DOHH2 (cell line): ENCODE results near the gene CDC16.

Experiments
- H3F3A ChIP-seq: fragments of 200-600 bp; sonication (generic), shearing (Covaris generic); 2 replicates; pipeline ENCODE4 v1.6.0; 2016; ENCODE audit warnings: antibody characterized with exemption, mild to moderate bottlenecking; ENCODE audit not compliant: control insufficient read depth, insufficient read depth
- H3K27ac ChIP-seq: fragments of 200-600 bp; sonication (generic); 2 replicates; pipeline ENCODE4 v1.5.1; 2014; ENCODE audit warnings: low read depth, mild to moderate bottlenecking, low read length, moderate library complexity
- H3K27me3 ChIP-seq: fragments of 200-600 bp; sonication (generic); 2 replicates; pipeline ENCODE4 v1.6.1; 2014; ENCODE audit warnings: mild to moderate bottlenecking, low read length, mixed read lengths; ENCODE audit not compliant: control insufficient read depth
- H3K36me3 ChIP-seq: fragments of 200-600 bp; sonication (generic); 2 replicates; pipeline ENCODE4 v1.6.1; 2014; ENCODE audit warnings: mild to moderate bottlenecking, low read length, moderate library complexity, mixed read lengths; ENCODE audit not compliant: control insufficient read depth
- H3K4me1 ChIP-seq: fragments of 200-600 bp; sonication (generic); 2 replicates; pipeline ENCODE4 v1.6.1; 2014; ENCODE audit warnings: mild to moderate bottlenecking, low read length, mixed read lengths; ENCODE audit not compliant: control insufficient read depth
- H3K4me2 ChIP-seq: fragments of 200-600 bp; sonication (generic); 2 replicates; pipeline ENCODE4 v1.6.0; 2014; ENCODE audit warnings: mild to moderate bottlenecking, low read length, moderate library complexity
- H3K4me3 ChIP-seq: fragments of 200-600 bp; sonication (generic); 2 replicates; pipeline ENCODE4 v1.5.1; 2014; ENCODE audit warnings: mild to moderate bottlenecking, low read length, mixed read lengths
- H3K79me2 ChIP-seq: fragments of 200-600 bp; sonication (generic); 2 replicates; pipeline ENCODE4 v1.6.1; 2014; ENCODE audit warnings: mild to moderate bottlenecking, low read length, mixed read lengths; ENCODE audit not compliant: control insufficient read depth
- H3K9me2 ChIP-seq: fragments of 200-600 bp; sonication (generic); replicated peaks from 2 replicates; pipeline ENCODE4 v1.6.1; 2014; ENCODE audit warnings: mild to moderate bottlenecking, low read length, mixed read lengths; ENCODE audit not compliant: control insufficient read depth
- H3K9me3 ChIP-seq: fragments of 200-600 bp; sonication (generic); 2 replicates; pipeline ENCODE4 v1.6.1; 2014; ENCODE audit warnings: antibody characterized with exemption, low read length, mixed read lengths; ENCODE audit not compliant: control insufficient read depth, insufficient read depth
- H4K20me1 ChIP-seq: fragments of 200-600 bp; sonication (generic); 2 replicates; pipeline ENCODE4 v1.6.0; 2014; ENCODE audit warnings: low read depth, mild to moderate bottlenecking, antibody characterized with exemption, low read length, moderate library complexity; ENCODE audit not compliant: control insufficient read depth, insufficient read depth
- EZH2phosphoT487 ChIP-seq: fragments of 200-600 bp; sonication (generic); IDR thresholded peaks from 2 replicates; pipeline ENCODE4 v1.6.1; 2017; ENCODE audit warnings: borderline replicate concordance, mild to moderate bottlenecking, antibody characterized with exemption, low read length, moderate library complexity, mixed read lengths
- TF ChIP-seq, protein P1 (sequence below): fragments of 200-600 bp; sonication (generic); IDR thresholded peaks from one replicate; pipeline ENCODE4 v1.5.1; 2014; ENCODE audit warnings: antibody characterized with exemption, mild to moderate bottlenecking, low read depth, low read length; ENCODE audit not compliant: poor library complexity, severe bottlenecking

Gene CDC16

GRCh38 chr13:114299604-114300305, 65.1 kb downstream of the CDC16 start:
- Histone ChIP-seq H3K36me3 (peaks cover 79% of the 10 kb centered on the region), H3K9me3 (no peaks in the 10 kb centered on the region), H3K4me1 (peaks cover 15% of the 10 kb centered on the region), H3K27me3 (no peaks in the 10 kb centered on the region), H3F3A (no peaks in the 10 kb centered on the region), H3K4me3 (no peak overlapping the region), H4K20me1 (no peaks in the 10 kb centered on the region), H3K4me2 (no peak overlapping the region), H3K9me2 (no peaks in the 10 kb centered on the region), H3K79me2 (peaks cover 23% of the 10 kb centered on the region), H3K27ac (no peak overlapping the region)
- TF ChIP-seq, protein P1, sequence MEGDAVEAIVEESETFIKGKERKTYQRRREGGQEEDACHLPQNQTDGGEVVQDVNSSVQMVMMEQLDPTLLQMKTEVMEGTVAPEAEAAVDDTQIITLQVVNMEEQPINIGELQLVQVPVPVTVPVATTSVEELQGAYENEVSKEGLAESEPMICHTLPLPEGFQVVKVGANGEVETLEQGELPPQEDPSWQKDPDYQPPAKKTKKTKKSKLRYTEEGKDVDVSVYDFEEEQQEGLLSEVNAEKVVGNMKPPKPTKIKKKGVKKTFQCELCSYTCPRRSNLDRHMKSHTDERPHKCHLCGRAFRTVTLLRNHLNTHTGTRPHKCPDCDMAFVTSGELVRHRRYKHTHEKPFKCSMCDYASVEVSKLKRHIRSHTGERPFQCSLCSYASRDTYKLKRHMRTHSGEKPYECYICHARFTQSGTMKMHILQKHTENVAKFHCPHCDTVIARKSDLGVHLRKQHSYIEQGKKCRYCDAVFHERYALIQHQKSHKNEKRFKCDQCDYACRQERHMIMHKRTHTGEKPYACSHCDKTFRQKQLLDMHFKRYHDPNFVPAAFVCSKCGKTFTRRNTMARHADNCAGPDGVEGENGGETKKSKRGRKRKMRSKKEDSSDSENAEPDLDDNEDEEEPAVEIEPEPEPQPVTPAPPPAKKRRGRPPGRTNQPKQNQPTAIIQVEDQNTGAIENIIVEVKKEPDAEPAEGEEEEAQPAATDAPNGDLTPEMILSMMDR, result no peak
- TF ChIP-seq EZH2phosphoT487, result no peak

DNA sequence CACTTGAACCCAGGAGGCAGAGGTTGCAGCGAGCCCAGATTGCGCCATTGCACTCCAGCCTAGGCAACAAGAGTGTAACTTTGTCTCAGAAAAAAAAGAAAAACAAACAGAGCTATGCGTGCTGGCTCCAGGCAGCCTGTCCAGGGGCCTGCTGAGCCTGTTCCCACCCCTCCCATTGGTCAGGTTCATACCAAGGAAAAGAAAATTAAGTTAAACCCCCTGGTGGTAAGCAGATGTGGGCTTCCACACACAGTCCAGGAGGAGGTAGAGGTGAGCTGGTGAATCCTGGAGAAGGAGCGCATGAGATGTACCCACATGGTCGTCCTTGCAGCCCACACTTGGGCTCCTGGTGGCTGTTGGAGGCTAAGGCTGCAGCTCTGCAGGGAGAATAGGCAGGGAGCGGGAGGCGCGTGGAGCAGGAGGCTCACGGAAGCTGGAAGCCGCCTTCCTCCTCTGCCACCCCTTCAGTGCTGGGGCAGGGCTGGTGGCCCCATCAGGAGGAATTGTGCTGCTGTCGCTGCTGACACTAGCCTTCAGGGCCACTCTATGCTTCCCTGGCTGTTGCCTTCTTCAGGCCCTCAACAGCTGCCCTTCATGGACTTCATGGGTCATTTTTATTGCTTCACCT, 69.1 kb downstream of the CDC16 start:
- Histone ChIP-seq H3K4me1 (no peaks in the 10 kb centered on the region), H3K4me3 (no peak overlapping the region), H3F3A (peaks cover 4% of the 10 kb centered on the region; the same call in 1 of the 2 replicates), H3K79me2 (peaks cover 7% of the 10 kb centered on the region; the same call in 1 of the 2 replicates), H3K9me3 (no peaks in the 10 kb centered on the region), H3K36me3 (peaks cover 65% of the 10 kb centered on the region), H3K27me3 (no peaks in the 10 kb centered on the region), H4K20me1 (no peaks in the 10 kb centered on the region), H3K9me2 (no peaks in the 10 kb centered on the region), H3K27ac (no peak overlapping the region), H3K4me2 (no peak overlapping the region)
- no peak for TF ChIP-seq EZH2phosphoT487
- TF ChIP-seq, protein P1, result no peak

DNA sequence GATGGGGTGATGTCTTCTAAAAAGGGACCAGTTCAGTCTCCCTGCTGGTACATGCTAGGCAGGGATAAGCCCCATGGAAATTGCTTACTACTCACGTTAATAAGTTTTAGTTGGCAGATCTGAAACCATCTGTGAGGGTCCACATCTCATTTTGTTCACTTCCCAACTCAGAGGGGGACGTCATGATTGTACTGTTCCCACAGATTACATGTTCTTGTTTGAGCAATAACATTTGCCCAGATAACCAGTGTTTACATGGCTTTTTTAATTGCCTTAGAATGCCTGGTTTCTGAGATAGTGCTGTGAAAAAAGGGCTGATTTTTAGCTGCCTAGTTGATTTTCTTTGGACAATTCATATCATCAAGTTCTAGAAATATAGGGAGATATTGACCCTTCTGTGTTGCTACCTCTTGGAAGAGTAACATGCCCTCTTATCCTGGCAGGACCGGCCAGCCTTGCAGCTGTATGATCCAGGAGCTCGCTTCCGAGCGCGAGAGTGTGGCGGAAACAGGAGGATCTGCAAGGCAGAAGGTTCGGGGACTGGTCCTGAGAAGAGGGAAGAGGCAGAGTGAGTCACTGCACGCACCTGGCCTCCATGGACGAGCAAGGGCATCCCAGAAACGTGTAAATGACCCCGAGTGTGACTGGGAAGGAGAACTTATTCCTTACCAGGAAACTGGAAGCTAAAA, 69.8 kb downstream of the CDC16 start:
- peaks cover 2% of the 10 kb centered on the region; the same call in 1 of the 2 replicates for H3K79me2 ChIP-seq

More for the DNA sequence above, 69.8 kb downstream of the CDC16 start:
- no peak overlapping the region for H3K4me3 ChIP-seq
- no peaks in the 10 kb centered on the region for H3K27me3 ChIP-seq
- H4K20me1 ChIP-seq, result no peaks in the 10 kb centered on the region
- H3K9me2 ChIP-seq, result no peaks in the 10 kb centered on the region
- TF ChIP-seq EZH2phosphoT487, result no peak
- TF ChIP-seq, protein P1, result no peak
- H3K27ac ChIP-seq, result no peak overlapping the region
- H3K4me2 ChIP-seq, result no peak overlapping the region
- H3K36me3 ChIP-seq, result peaks cover 58% of the 10 kb centered on the region
- H3K9me3 ChIP-seq, result no peaks in the 10 kb centered on the region
- peaks cover 11% of the 10 kb centered on the region for H3F3A ChIP-seq
- H3K4me1 ChIP-seq, result peaks cover 6% of the 10 kb centered on the region
